Epithelial cell of esophagus (primary cell): Measurements from ENCODE around the gene SUPT3H.

Source experiments
- DNase-seq: peaks from one replicate; pipeline ENCODE4 v3.0.0; 2010; ENCODE audit warnings: low read depth
- H3K4me3 ChIP-seq: 2 replicates; pipeline ENCODE4 v1.5.1; 2011; ENCODE audit warnings: mild to moderate bottlenecking, low read length, control low read depth
- TF ChIP-seq, protein P1 (sequence below): IDR thresholded peaks from 2 replicates; pipeline ENCODE4 v1.5.1; 2011; ENCODE audit warnings: low read depth, mild to moderate bottlenecking, low read length, control low read depth, inconsistent platforms; ENCODE audit not compliant: insufficient read depth; ENCODE audit errors: missing control alignments

SUPT3H gene

DNA sequence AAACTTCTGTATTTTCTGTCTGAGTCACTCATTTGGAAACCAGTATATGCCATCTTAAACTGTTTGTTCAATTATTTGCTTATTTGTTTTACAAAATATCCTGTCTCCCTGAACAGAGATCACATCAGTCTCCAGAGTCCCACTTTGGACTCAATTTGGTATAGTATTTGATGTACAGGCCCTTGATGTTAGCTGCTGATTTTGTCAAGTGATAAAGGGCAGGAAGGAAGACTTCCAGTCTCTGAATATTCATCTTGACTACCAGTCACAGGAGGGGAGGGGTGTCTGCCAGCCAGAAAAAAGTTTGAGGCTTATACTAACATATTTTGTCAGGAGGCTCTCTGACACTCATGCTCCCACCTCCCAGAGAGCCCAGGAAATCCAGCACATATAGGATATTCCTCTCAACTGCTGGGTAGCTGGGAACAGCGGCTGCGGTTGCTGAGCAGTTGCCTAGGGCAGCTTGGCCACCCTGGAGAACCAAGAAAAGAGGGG, 426.4 kb downstream of the SUPT3H start:
- TF ChIP-seq, protein P1, sequence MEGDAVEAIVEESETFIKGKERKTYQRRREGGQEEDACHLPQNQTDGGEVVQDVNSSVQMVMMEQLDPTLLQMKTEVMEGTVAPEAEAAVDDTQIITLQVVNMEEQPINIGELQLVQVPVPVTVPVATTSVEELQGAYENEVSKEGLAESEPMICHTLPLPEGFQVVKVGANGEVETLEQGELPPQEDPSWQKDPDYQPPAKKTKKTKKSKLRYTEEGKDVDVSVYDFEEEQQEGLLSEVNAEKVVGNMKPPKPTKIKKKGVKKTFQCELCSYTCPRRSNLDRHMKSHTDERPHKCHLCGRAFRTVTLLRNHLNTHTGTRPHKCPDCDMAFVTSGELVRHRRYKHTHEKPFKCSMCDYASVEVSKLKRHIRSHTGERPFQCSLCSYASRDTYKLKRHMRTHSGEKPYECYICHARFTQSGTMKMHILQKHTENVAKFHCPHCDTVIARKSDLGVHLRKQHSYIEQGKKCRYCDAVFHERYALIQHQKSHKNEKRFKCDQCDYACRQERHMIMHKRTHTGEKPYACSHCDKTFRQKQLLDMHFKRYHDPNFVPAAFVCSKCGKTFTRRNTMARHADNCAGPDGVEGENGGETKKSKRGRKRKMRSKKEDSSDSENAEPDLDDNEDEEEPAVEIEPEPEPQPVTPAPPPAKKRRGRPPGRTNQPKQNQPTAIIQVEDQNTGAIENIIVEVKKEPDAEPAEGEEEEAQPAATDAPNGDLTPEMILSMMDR: no peak
- DNase-seq: no peak

GRCh38 chr6:44949596-44950201, 428.0 kb downstream of the SUPT3H start:
- DNase-seq: no peak
- H3K4me3 ChIP-seq: no peak overlapping the region
- TF ChIP-seq, protein P1: no peak

More for the DNA sequence above, 426.4 kb downstream of the SUPT3H start:
- H3K4me3 ChIP-seq: no peak overlapping the region

GRCh38 chr6:44943541-44943940, 434.2 kb downstream of the SUPT3H start:
- no peak overlapping the region for H3K4me3 ChIP-seq
- TF ChIP-seq, protein P1: no peak
- no peak for DNase-seq

GRCh38 chr6:44942798-44943197, 434.9 kb downstream of the SUPT3H start:
- TF ChIP-seq, protein P1: no peak
- no peak for DNase-seq
- H3K4me3 ChIP-seq: no peak overlapping the region

GRCh38 chr6:44942201-44942600, 435.5 kb downstream of the SUPT3H start:
- TF ChIP-seq, protein P1: no peak
- no peak overlapping the region for H3K4me3 ChIP-seq
- DNase-seq: peak; percentile 61

DNA sequence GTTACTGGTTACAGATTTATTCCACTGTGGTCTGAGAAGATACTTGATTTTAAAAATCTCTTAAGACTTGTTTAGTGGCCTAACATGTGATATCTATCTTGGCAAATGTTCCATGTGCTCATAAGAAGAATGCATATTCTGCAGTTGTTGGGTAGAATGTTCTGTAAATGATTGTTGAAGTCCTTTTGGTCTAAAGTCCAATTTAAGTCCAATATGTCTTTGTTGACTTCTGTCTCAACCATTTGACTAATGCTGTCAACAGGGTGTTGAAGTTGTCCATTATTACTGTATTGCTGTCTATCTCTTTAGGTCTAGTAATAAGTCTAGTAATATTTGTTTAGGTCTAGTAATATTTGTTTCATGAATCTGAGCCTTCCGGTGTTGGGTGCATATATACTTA, 437.4 kb downstream of the SUPT3H start:
- DNase-seq: no peak
- H3K4me3 ChIP-seq: no peak overlapping the region
- TF ChIP-seq, protein P1: no peak
